ENCODE data around the gene CRLF3. TPM values are rescaled to one million over a fixed set of nuclear protein-coding genes. Genes with fewer than 3 reads are reported as not detected.

CRLF3 gene
- total RNA-seq, 4 donors from 2014 or later, result 7.0 to 18.4 (median 11.4) TPM

GRCh38 chr17:30831663-30832437 lies 7.4 kb upstream of the CRLF3 start, which contains the start of gene ATAD5:
TSS of gene ATAD5 (plus strand) at chr17:30831966. CDS start at chr17:30832348, 382 bp downstream.
- peak within 1 kb of the TSS in 2 of 4 donors; percentile 26 to 69 for H3K27ac ChIP-seq
- no peaks in the 10 kb centered on the region for H3K36me3 ChIP-seq
- 2 to 3% methylated on average over 5 to 8 of the region's 59 CpGs for WGBS, 2 donors (ENCODE audit: low coverage in 1 of 2)
- no peaks in the 10 kb centered on the region for H3K9me3 ChIP-seq
- H3K27me3 ChIP-seq, result no peaks in the 10 kb centered on the region
- ATAC-seq, result peak; percentile 96
- H3K4me3 ChIP-seq, result peak within 1 kb of the TSS; percentile 49 to 70
- peaks cover 0 to 20% (median 6%) of the 10 kb centered on the region in 3 donors for H3K4me1 ChIP-seq
- TF ChIP-seq POLR2A (IDR thresholded peaks at IDR 0.05) (no peak), CTCF (IDR thresholded peaks at IDR 0.05) (peak in 1 of 4 experiments; percentile 19), POLR2AphosphoS5 (IDR thresholded peaks at IDR 0.05) (peak; percentile 92)

- Histone ChIP-seq H3K4me1 (peaks cover 0 to 20% (median 6%) of the 10 kb centered on the region in 3 donors), H3K4me3 (peak overlapping the region; percentile 49 to 70), H3K27me3 (no peaks in the 10 kb centered on the region), H3K9me3 (no peaks in the 10 kb centered on the region), H3K36me3 (no peaks in the 10 kb centered on the region), H3K27ac (peak overlapping the region in 2 of 4 donors; percentile 26 to 69)
- TF ChIP-seq EP300 (IDR thresholded peaks at IDR 0.05) (no peak), CTCF (IDR thresholded peaks at IDR 0.05) (no peak), POLR2A (IDR thresholded peaks at IDR 0.05) (no peak), POLR2AphosphoS5 (IDR thresholded peaks at IDR 0.05) (no peak)
- peak; percentile 38 for ATAC-seq
- WGBS, 2 donors (ENCODE audit: low coverage in 1 of 2), result 20 to 24% methylated on average over 13 of the region's 13 CpGs
Observed at GRCh38 chr17:30831257-30831656, 6.8 kb upstream of the CRLF3 start.

- 73 to 75% methylated on average over 5 of the region's 5 CpGs for WGBS, 2 donors (ENCODE audit: low coverage in 1 of 2)
- ATAC-seq, result no peak
- TF ChIP-seq CTCF (IDR thresholded peaks at IDR 0.05) (no peak), POLR2A (IDR thresholded peaks at IDR 0.05) (no peak), EP300 (IDR thresholded peaks at IDR 0.05) (no peak), POLR2AphosphoS5 (IDR thresholded peaks at IDR 0.05) (no peak)
Observed at GRCh38 chr17:30829022-30829421, 4.5 kb upstream of the CRLF3 start.

GRCh38 chr17:30827082-30827481 lies 2.6 kb upstream of the CRLF3 start:
- H3K27me3 ChIP-seq, result no peaks in the 10 kb centered on the region
- H3K4me3 ChIP-seq, result no peak overlapping the region
- ATAC-seq, result no peak
- H3K36me3 ChIP-seq, result no peaks in the 10 kb centered on the region
- TF ChIP-seq EP300 (IDR thresholded peaks at IDR 0.05), result no peak
- TF ChIP-seq CTCF (IDR thresholded peaks at IDR 0.05), result no peak
- TF ChIP-seq POLR2AphosphoS5 (IDR thresholded peaks at IDR 0.05), result no peak
- no peak for TF ChIP-seq POLR2A (IDR thresholded peaks at IDR 0.05)
- peaks cover 0 to 43% (median 1%) of the 10 kb centered on the region in 3 donors for H3K4me1 ChIP-seq
- H3K27ac ChIP-seq, result no peak overlapping the region
- no peaks in the 10 kb centered on the region for H3K9me3 ChIP-seq
- WGBS, 2 donors (ENCODE audit: low coverage in 1 of 2), result 68 to 69% methylated on average over 2 to 6 of the region's 6 CpGs

More at GRCh38 chr17:30829022-30829421, 4.5 kb upstream of the CRLF3 start:
- Histone ChIP-seq H3K4me3 (no peak overlapping the region), H3K27ac (no peak overlapping the region), H3K27me3 (no peaks in the 10 kb centered on the region), H3K4me1 (peaks cover 0 to 34% (median 6%) of the 10 kb centered on the region in 3 donors), H3K36me3 (no peaks in the 10 kb centered on the region), H3K9me3 (no peaks in the 10 kb centered on the region)

- TF ChIP-seq POLR2AphosphoS5 (IDR thresholded peaks at IDR 0.05) (no peak), CTCF (IDR thresholded peaks at IDR 0.05) (no peak)
- WGBS, 2 donors (ENCODE audit: low coverage in 1 of 2), result 0% methylated on average over 8 to 11 of the region's 11 CpGs
- peak overlapping the region; percentile 1 to 92 (median 70) for H3K27ac ChIP-seq
- H3K9me3 ChIP-seq, result no peaks in the 10 kb centered on the region
- no peak for ATAC-seq
- no peaks in the 10 kb centered on the region for H3K36me3 ChIP-seq
- H3K27me3 ChIP-seq, result no peaks in the 10 kb centered on the region
- peaks cover 0 to 47% (median 0%) of the 10 kb centered on the region in 3 donors for H3K4me1 ChIP-seq
- peak overlapping the region; percentile 58 to 76 for H3K4me3 ChIP-seq
Observed at GRCh38 chr17:30824002-30824355, 513 bp downstream of the CRLF3 start.

All from gastroesophageal sphincter (tissue), 4 donors.